K562 (cell line): ENCODE data around the gene ZKSCAN1. TPM values are rescaled to one million over a fixed set of nuclear protein-coding genes. Genes with fewer than 3 reads are reported as not detected.
A peak's percentile ranks its signal among the peaks of the same experiment; 100 is the strongest.

Experiments
- ATAC-seq: fragments of 200-7000 bp; cut with Tn5 transposase; 3 replicates; pipeline ENCODE4 v1.9.1; 2020; ENCODE audit warnings: moderate library complexity
- BruUV-seq: library from RNA; stranded (reverse); fragments of 400-500 nt; replicated peaks from 2 replicates; lab custom pipeline; 2021; lab: Mats Ljungman, UMichigan
- CTCF ChIA-PET: fragments of 300-600 bp; formaldehyde crosslinking; extraction: SDS; loops from one replicate; lab custom pipeline; 2021; ENCODE audit warnings: low intra/inter-chr PET ratio; lab: Yijun Ruan, JAX
- POLR2A ChIA-PET: fragments of 300-600, 350-650 bp; sonication (Branson Sonifier 250); formaldehyde crosslinking; extraction: SDS; loops from one replicate; lab custom pipeline; 2021; ENCODE audit warnings: antibody characterized with exemption, inconsistent platforms; lab: Yijun Ruan, JAX
- DNase-seq, 4 experiments: peaks; one replicate each; pipeline versions ENCODE4 v3.0.0 to v3.0.0-alpha.2; 2011 to 2018; ENCODE audit warnings: low spot score in 3 of 4, mixed read lengths in 3 of 4; ENCODE audit errors: extremely low read depth in 1 of 4
- FAIRE-seq: peaks from 2 replicates; lab custom pipeline; 2011; peaks lifted over from hg19 to GRCh38; lab: Jason Lieb, UNC
- H2AFZ ChIP-seq: 2 replicates; pipeline ENCODE4 v1.6.0; 2011; ENCODE audit warnings: low read depth, low read length, control low read depth, inconsistent platforms
- H3K27ac ChIP-seq: fragments of 200-600 bp; 3 replicates; pipeline ENCODE4 v1.8.0; 2011; ENCODE audit warnings: low read depth, mild to moderate bottlenecking, control low read depth, inconsistent platforms, low read length, moderate library complexity, mixed read lengths; ENCODE audit errors: extremely low read depth
- H3K27me3 ChIP-seq, 2 experiments: fragments of 300-600 bp in 1 of 2; 2 replicates in 1 of 2; 3 replicates in 1 of 2; pipeline versions ENCODE4 v1.6.0 to v1.8.0; 2011; ENCODE audit warnings: inconsistent platforms in 2 of 2, low read length in 2 of 2, mild to moderate bottlenecking in 1 of 2, mixed read lengths in 1 of 2, moderate library complexity in 1 of 2; ENCODE audit not compliant: control insufficient read depth in 2 of 2, insufficient read depth in 2 of 2
- H3K36me3 ChIP-seq: fragments of 300-600 bp; 3 replicates; pipeline ENCODE4 v1.8.0; 2011; ENCODE audit warnings: mild to moderate bottlenecking, low read length, inconsistent platforms; ENCODE audit not compliant: control insufficient read depth, insufficient read depth
- H3K4me1 ChIP-seq, 2 experiments: fragments of 200-600 bp in 1 of 2; replicated peaks in 1 of 2; 2 replicates in 1 of 2; 3 replicates in 1 of 2; pipeline versions ENCODE4 v1.5.1 to v1.8.0; 2011; ENCODE audit warnings: inconsistent platforms in 2 of 2, low read length in 2 of 2, mild to moderate bottlenecking in 1 of 2, mixed read lengths in 1 of 2, moderate library complexity in 1 of 2; ENCODE audit not compliant: control insufficient read depth in 2 of 2, insufficient read depth in 2 of 2
- H3K4me2 ChIP-seq: 2 replicates; pipeline ENCODE4 v1.6.1; 2011; ENCODE audit warnings: low read length, control low read depth, inconsistent platforms, mixed read lengths; ENCODE audit not compliant: insufficient read depth
- H3K4me3 ChIP-seq: fragments of 200-600 bp; sonication (generic), shearing (Covaris generic); 2 replicates; pipeline ENCODE4 v1.5.1; 2016; ENCODE audit warnings: control low read depth, inconsistent platforms
- H3K79me2 ChIP-seq: fragments of 200-600 bp; 3 replicates; pipeline ENCODE4 v1.8.0; 2011; ENCODE audit warnings: low read length, inconsistent platforms; ENCODE audit not compliant: control insufficient read depth, insufficient read depth
- H3K9ac ChIP-seq, 2 experiments: 2 replicates each; pipeline versions ENCODE4 v1.6.0 to v1.6.1; 2011; ENCODE audit warnings: low read depth in 2 of 2, low read length in 2 of 2, control low read depth in 1 of 2, inconsistent platforms in 1 of 2, mild to moderate bottlenecking in 1 of 2, mixed read lengths in 1 of 2; ENCODE audit not compliant: insufficient read depth in 1 of 2
- H3K9me1 ChIP-seq: one replicate; pipeline ENCODE4 v1.6.0; 2011; ENCODE audit warnings: inconsistent platforms, mild to moderate bottlenecking, low read length, moderate library complexity; ENCODE audit not compliant: control insufficient read depth, insufficient read depth
- H3K9me3 ChIP-seq: replicated peaks from 2 replicates; pipeline ENCODE4 v1.5.1; 2011; ENCODE audit warnings: low read depth, low read length, inconsistent platforms; ENCODE audit not compliant: control insufficient read depth, insufficient read depth
- H4K20me1 ChIP-seq: replicated peaks from 2 replicates; pipeline ENCODE4 v1.6.1; 2011; ENCODE audit warnings: low read length, inconsistent platforms, mixed read lengths; ENCODE audit not compliant: control insufficient read depth, insufficient read depth
- HDAC6 ChIP-seq: IDR thresholded peaks from 2 replicates; pipeline ENCODE4 v1.6.1; 2012; ENCODE audit warnings: low read depth, mild to moderate bottlenecking, control low read depth, inconsistent platforms, low read length, moderate library complexity
- HDAC8 ChIP-seq: fragments of 450-650 bp; IDR thresholded peaks from 2 replicates; pipeline ENCODE4 v1.6.1; 2016; ENCODE audit warnings: mild to moderate bottlenecking, missing genetic modification characterization, moderate library complexity, missing compliant biosample characterization
- IRF2 ChIP-seq: sonication (generic); formaldehyde crosslinking; IDR thresholded peaks from 2 replicates; pipeline ENCODE4 v1.8.1; 2022; ENCODE audit warnings: mild to moderate bottlenecking, missing genetic modification reagents
- SAFB2 ChIP-seq: fragments of 200-400 bp; formaldehyde crosslinking; IDR thresholded peaks from 2 replicates; pipeline ENCODE4 v1.6.1; 2018; ENCODE audit warnings: borderline replicate concordance, low read length, low read depth, moderate library complexity; ENCODE audit not compliant: severe bottlenecking
- SOX6 ChIP-seq: fragments of 450-650 bp; IDR thresholded peaks from 2 replicates; pipeline ENCODE4 v1.6.1; 2014; ENCODE audit warnings: mild to moderate bottlenecking
- ZNF75A ChIP-seq: fragments of 450-650 bp; formaldehyde crosslinking; IDR thresholded peaks from 2 replicates; pipeline ENCODE4 v1.4.0; 2020; ENCODE audit warnings: mild to moderate bottlenecking
- WGBS: fragments of 100-300 bp; shearing (Covaris generic); methylation state at CpG from one replicate; pipeline ENCODE4 v1.1.6; 2016; ENCODE audit warnings: low coverage, mixed read lengths; ENCODE audit not compliant: insufficient coverage; ENCODE audit errors: missing lambda C conversion rate; 5-methylcytosine and 5-hydroxymethylcytosine counted together
- in situ Hi-C: fragments of 300-500 bp; cut with MboI; formaldehyde crosslinking; loops from 4 replicates; pipeline ENCODE4 v1.15.0; 2018; ENCODE audit warnings: inconsistent platforms, mixed read lengths
- intact Hi-C: fragments of 100-400 bp; cut with micrococcal nuclease; formaldehyde crosslinking; loops from 2 replicates; pipeline ENCODE4 v1.14.2; 2022
- polyA plus RNA-seq, 8 experiments: library from polyadenylated mRNA; depleted of rRNA in 4 of 8; stranded (reverse) in 5 of 8; unstranded in 3 of 8; fragments of >200 nt; fragmentation: Nextera tagmentation in 2 of 8; fragmentation: Illumina TruSeq in 1 of 8; extraction: Ambion mirVana in 2 of 8; extraction: Trizol in 1 of 8; gene quantifications; 2 replicates each; pipeline versions ENCODE4 v1.2.1 to v1.2.3, GENCODE V29; 2011 to 2014; ENCODE audit warnings: inconsistent platforms in 1 of 8, missing spikeins in 1 of 8
- total RNA-seq, 7 experiments: library from RNA; depleted of rRNA in 6 of 7; stranded (reverse); fragments of >200 nt in 6 of 7; fragmentation: Illumina TruSeq in 2 of 7; extraction: Trizol in 2 of 7; gene quantifications; 2 replicates each; pipeline versions ENCODE4 v1.2.1 to v1.2.3, GENCODE V29; 2011 to 2021; ENCODE audit warnings: low replicate concordance in 1 of 7
- TF ChIP-seq, protein P1 (sequence below), 2 experiments: fragments of 450-650 bp; IDR thresholded peaks; 2 replicates each; pipeline ENCODE4 v1.6.1; 2018; ENCODE audit warnings: mild to moderate bottlenecking in 2 of 2, low read depth in 1 of 2; ENCODE audit not compliant: partially characterized antibody in 2 of 2

ZKSCAN1 gene
- total and polyA plus RNA-seq, 9 of the 15 experiments (the other 6 are each of a cell fraction or from before 2014, with no cell fraction given), result 5.3 to 43.0 (median 23.2) TPM

DNA sequence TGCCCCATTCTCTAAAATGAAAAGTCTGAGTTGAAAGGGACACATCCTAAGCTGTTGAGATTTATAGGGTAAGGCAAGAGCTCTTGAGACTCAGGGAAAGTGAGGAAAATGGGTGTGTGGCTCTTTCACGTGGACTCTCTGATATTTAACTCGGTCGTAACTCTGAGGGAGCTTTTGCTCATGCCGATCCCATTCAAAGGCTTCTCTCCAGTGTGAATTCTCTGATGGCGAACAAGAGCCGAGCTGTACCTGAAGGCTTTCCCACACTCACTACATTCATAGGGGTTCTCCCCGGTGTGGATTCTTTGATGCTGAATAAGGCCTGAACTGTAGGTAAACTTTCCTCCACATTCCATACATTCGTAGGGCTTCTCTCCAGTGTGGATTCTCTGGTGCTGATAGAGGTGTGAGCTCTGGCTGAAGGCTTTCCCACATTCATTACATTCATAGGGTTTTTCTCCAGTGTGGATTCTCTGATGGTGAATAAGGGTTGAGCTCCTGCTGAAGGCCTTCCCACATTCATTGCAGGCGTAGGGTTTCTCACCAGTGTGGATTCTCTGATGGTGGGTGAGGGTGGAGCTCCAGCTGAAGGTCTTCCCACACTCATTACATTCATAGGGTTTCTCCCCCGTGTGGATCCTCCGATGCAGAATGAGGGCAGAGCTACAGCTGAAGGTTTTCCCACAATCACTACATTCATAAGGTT lies 55.8 kb downstream of the ZKSCAN1 start:
- no TSS peak for BruUV-seq
- FAIRE-seq (no peak), DNase-seq (peak in 1 of 4 experiments; percentile 18), ATAC-seq (peak; percentile 48)
- intact Hi-C loops, result no loop called here
- peaks cover 71% of the 10 kb centered on the region for H3K36me3 ChIP-seq
- in situ Hi-C loops, result no loop called here
- no peaks in the 10 kb centered on the region for H3K27me3 ChIP-seq
- H4K20me1 ChIP-seq, result no peaks in the 10 kb centered on the region
- H3K4me2 ChIP-seq, result no peak overlapping the region
- H3K9me3 ChIP-seq, result peaks cover 51% of the 10 kb centered on the region
- no peak overlapping the region for H2AFZ ChIP-seq
- no peak overlapping the region for H3K27ac ChIP-seq
- no peak overlapping the region for H3K4me3 ChIP-seq
- ChIA-PET CTCF (interaction anchor here (0.7 kb wide), 1 partner anchor 11 kb away, joined by 5 read pairs; no protein-coding TSS in a partner anchor), POLR2A (interaction anchor here (0.9 to 5.3 kb wide), 10 partner anchors 7 to 60 kb away, joined by 3 to 32 read pairs (median 4); partner anchors contain the start of genes AP4M1, ZNF3 and ZSCAN21)
- no peaks in the 10 kb centered on the region for H3K79me2 ChIP-seq
- no peaks in the 10 kb centered on the region; a peak in 1 of 5 replicates for H3K4me1 ChIP-seq
- H3K9ac ChIP-seq, result no peak overlapping the region
- WGBS, result 97% methylated on average over 11 of the region's 11 CpGs
- no peaks in the 10 kb centered on the region for H3K9me1 ChIP-seq
- TF ChIP-seq SOX6 (peak; percentile 79), IRF2 (CRISPR knock-in tag) (no peak), ZNF75A (CRISPR knock-in tag) (peak; percentile 99), SAFB2 (no peak), HDAC6 (no peak), HDAC8 (tag) (no peak)
- TF ChIP-seq, protein P1, sequence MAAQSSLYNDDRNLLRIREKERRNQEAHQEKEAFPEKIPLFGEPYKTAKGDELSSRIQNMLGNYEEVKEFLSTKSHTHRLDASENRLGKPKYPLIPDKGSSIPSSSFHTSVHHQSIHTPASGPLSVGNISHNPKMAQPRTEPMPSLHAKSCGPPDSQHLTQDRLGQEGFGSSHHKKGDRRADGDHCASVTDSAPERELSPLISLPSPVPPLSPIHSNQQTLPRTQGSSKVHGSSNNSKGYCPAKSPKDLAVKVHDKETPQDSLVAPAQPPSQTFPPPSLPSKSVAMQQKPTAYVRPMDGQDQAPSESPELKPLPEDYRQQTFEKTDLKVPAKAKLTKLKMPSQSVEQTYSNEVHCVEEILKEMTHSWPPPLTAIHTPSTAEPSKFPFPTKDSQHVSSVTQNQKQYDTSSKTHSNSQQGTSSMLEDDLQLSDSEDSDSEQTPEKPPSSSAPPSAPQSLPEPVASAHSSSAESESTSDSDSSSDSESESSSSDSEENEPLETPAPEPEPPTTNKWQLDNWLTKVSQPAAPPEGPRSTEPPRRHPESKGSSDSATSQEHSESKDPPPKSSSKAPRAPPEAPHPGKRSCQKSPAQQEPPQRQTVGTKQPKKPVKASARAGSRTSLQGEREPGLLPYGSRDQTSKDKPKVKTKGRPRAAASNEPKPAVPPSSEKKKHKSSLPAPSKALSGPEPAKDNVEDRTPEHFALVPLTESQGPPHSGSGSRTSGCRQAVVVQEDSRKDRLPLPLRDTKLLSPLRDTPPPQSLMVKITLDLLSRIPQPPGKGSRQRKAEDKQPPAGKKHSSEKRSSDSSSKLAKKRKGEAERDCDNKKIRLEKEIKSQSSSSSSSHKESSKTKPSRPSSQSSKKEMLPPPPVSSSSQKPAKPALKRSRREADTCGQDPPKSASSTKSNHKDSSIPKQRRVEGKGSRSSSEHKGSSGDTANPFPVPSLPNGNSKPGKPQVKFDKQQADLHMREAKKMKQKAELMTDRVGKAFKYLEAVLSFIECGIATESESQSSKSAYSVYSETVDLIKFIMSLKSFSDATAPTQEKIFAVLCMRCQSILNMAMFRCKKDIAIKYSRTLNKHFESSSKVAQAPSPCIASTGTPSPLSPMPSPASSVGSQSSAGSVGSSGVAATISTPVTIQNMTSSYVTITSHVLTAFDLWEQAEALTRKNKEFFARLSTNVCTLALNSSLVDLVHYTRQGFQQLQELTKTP (IDR thresholded peaks at IDR 0.05; ENCODE audit: low read depth in 1 of 2, partially characterized antibody in 2 of 2), result peak in 1 of 2 experiments; percentile 52
